Measurements from ENCODE around the gene COX5B. TPM values are rescaled to one million over a fixed set of nuclear protein-coding genes. Genes with fewer than 3 reads are reported as not detected.

Gene COX5B
- total and polyA plus RNA-seq, 9 of the 15 experiments (the other 6 are each of a cell fraction or from before 2014, with no cell fraction given) = 154 to 1,424 (median 487) TPM

DNA sequence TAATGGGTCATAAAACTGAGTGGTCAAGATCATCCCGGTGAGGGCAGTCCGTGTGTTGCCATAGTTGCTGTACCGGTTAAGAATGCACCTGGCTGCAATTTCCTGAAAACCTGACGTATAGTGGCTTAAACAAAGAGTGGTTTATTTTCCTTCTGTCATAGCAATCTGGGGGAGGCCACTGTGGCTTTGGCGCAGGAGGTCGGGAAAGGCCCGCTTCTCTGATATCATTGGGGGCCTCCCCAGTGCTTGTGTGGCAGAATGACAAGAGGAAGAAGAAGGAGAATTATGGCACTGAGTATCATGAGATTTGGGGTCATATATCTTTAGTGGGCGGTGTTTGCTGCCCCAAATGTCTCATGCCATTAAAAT is 28.0 kb downstream of the COX5B start (continued):
- TF ChIP-seq, protein P1, sequence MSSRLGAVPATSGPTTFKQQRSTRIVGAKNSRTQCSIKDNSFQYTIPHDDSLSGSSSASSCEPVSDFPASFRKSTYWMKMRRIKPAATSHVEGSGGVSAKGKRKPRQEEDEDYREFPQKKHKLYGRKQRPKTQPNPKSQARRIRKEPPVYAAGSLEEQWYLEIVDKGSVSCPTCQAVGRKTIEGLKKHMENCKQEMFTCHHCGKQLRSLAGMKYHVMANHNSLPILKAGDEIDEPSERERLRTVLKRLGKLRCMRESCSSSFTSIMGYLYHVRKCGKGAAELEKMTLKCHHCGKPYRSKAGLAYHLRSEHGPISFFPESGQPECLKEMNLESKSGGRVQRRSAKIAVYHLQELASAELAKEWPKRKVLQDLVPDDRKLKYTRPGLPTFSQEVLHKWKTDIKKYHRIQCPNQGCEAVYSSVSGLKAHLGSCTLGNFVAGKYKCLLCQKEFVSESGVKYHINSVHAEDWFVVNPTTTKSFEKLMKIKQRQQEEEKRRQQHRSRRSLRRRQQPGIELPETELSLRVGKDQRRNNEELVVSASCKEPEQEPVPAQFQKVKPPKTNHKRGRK (tag; IDR thresholded peaks at IDR 0.05) = no peak
- TF ChIP-seq ZNF224 (CRISPR knock-in tag; IDR thresholded peaks at IDR 0.05) (no peak), TEAD4 (IDR thresholded peaks at IDR 0.05; ENCODE audit: low read length) (peak; percentile 4; the same call in 1 of the 2 replicates), TEAD4 (CRISPR knock-in tag; IDR thresholded peaks at IDR 0.05; ENCODE audit: borderline replicate concordance) (no peak), FOXA1 (IDR thresholded peaks at IDR 0.05; ENCODE audit: borderline replicate concordance) (no peak), KLF16 (IDR thresholded peaks at IDR 0.05) (peak; percentile 37; the same call in 1 of the 2 replicates), ZSCAN32 (CRISPR knock-in tag; IDR thresholded peaks at IDR 0.05) (no peak), ZNF696 (CRISPR knock-in tag; conservative IDR thresholded peaks at IDR 0.05) (no peak), PTRF (tag; IDR thresholded peaks at IDR 0.05) (no peak), SIN3B (IDR thresholded peaks at IDR 0.05; ENCODE audit: low read depth) (no peak), ZNF707 (CRISPR knock-in tag; conservative IDR thresholded peaks at IDR 0.05) (no peak), RBM17 (IDR thresholded peaks at IDR 0.05; ENCODE audit: borderline replicate concordance, low read depth, low read length) (no peak)
- TF ChIP-seq, protein P2, sequence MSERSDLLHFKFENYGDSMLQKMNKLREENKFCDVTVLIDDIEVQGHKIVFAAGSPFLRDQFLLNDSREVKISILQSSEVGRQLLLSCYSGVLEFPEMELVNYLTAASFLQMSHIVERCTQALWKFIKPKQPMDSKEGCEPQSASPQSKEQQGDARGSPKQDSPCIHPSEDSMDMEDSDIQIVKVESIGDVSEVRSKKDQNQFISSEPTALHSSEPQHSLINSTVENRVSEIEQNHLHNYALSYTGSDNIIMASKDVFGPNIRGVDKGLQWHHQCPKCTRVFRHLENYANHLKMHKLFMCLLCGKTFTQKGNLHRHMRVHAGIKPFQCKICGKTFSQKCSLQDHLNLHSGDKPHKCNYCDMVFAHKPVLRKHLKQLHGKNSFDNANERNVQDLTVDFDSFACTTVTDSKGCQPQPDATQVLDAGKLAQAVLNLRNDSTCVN (CRISPR knock-in tag; IDR thresholded peaks at IDR 0.05) = no peak
- TF ChIP-seq, protein P3, sequence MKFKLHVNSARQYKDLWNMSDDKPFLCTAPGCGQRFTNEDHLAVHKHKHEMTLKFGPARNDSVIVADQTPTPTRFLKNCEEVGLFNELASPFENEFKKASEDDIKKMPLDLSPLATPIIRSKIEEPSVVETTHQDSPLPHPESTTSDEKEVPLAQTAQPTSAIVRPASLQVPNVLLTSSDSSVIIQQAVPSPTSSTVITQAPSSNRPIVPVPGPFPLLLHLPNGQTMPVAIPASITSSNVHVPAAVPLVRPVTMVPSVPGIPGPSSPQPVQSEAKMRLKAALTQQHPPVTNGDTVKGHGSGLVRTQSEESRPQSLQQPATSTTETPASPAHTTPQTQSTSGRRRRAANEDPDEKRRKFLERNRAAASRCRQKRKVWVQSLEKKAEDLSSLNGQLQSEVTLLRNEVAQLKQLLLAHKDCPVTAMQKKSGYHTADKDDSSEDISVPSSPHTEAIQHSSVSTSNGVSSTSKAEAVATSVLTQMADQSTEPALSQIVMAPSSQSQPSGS (CRISPR knock-in tag; IDR thresholded peaks at IDR 0.05) = no peak
- TF ChIP-seq, protein P4, sequence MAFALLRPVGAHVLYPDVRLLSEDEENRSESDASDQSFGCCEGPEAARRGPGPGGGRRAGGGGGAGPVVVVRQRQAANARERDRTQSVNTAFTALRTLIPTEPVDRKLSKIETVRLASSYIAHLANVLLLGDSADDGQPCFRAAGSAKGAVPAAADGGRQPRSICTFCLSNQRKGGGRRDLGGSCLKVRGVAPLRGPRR (CRISPR knock-in tag; IDR thresholded peaks at IDR 0.05) = no peak
- TF ChIP-seq, protein P5, sequence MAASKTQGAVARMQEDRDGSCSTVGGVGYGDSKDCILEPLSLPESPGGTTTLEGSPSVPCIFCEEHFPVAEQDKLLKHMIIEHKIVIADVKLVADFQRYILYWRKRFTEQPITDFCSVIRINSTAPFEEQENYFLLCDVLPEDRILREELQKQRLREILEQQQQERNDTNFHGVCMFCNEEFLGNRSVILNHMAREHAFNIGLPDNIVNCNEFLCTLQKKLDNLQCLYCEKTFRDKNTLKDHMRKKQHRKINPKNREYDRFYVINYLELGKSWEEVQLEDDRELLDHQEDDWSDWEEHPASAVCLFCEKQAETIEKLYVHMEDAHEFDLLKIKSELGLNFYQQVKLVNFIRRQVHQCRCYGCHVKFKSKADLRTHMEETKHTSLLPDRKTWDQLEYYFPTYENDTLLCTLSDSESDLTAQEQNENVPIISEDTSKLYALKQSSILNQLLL (CRISPR knock-in tag; IDR thresholded peaks at IDR 0.05; ENCODE audit: borderline replicate concordance) = no peak
- TF ChIP-seq, protein P6, sequence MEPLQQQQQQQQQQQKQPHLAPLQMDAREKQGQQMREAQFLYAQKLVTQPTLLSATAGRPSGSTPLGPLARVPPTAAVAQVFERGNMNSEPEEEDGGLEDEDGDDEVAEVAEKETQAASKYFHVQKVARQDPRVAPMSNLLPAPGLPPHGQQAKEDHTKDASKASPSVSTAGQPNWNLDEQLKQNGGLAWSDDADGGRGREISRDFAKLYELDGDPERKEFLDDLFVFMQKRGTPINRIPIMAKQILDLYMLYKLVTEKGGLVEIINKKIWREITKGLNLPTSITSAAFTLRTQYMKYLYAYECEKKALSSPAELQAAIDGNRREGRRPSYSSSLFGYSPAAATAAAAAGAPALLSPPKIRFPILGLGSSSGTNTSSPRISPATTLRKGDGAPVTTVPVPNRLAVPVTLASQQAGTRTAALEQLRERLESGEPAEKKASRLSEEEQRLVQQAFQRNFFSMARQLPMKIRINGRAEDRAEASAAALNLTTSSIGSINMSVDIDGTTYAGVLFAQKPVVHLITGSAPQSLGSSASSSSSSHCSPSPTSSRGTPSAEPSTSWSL (CRISPR knock-in tag; IDR thresholded peaks at IDR 0.05; ENCODE audit: borderline replicate concordance) = no peak

Measured in K562 (cell line).